HCT116 (cell line): ENCODE data around the gene SLC5A6. TPM values are rescaled to one million over a fixed set of nuclear protein-coding genes. Genes with fewer than 3 reads are reported as not detected.

ENCODE experiments used
- ATAC-seq: fragments of 200-7000 bp; cut with Tn5 transposase; 2 replicates; pipeline ENCODE4 v1.9.1; 2020; ENCODE audit warnings: mild to moderate bottlenecking, moderate library complexity
- BruUV-seq: library from RNA; stranded (reverse); fragments of 400-500 nt; replicated peaks from 2 replicates; lab custom pipeline; 2021; lab: Mats Ljungman, UMichigan
- CTCF ChIA-PET: fragments of 300-600 bp; sonication (Branson Sonifier 250); formaldehyde crosslinking; loops from one replicate; lab custom pipeline; 2021; ENCODE audit warnings: antibody characterized with exemption; lab: Charles Lee
- POLR2A ChIA-PET: fragments of 300-600, 350-600 bp; sonication (Branson Sonifier 250); formaldehyde crosslinking; loops from one replicate; lab custom pipeline; 2021; ENCODE audit warnings: antibody characterized with exemption; lab: Charles Lee
- RAD21 ChIA-PET, 2 experiments: fragments of 300-600 bp; sonication (Branson Sonifier 250); formaldehyde crosslinking; loops; one replicate each; lab custom pipeline; 2023; ENCODE audit warnings: low total read pairs in 2 of 2; ENCODE audit not compliant: uncharacterized antibody in 2 of 2, unreplicated experiment in 2 of 2, low non-redundant PET in 1 of 2; lab: Charles Lee
- DNase-seq: peaks from one replicate; pipeline ENCODE4 v3.0.0-alpha.2; 2010; ENCODE audit warnings: low read depth, low spot score
- H2AFZ ChIP-seq: fragments of 200-600 bp; shearing (Covaris generic), sonication (generic); 2 replicates; pipeline ENCODE4 v1.6.1; 2017; ENCODE audit warnings: low read depth, mixed run types, mixed read lengths, antibody characterized with exemption, low read length; ENCODE audit not compliant: poor library complexity, severe bottlenecking
- H3K27ac ChIP-seq: 2 replicates; pipeline ENCODE4 v1.5.1; 2012; ENCODE audit warnings: low read depth, low read length
- H3K27me3 ChIP-seq: fragments of 200-600 bp; sonication (generic); 2 replicates; pipeline ENCODE4 v1.6.1; 2016; ENCODE audit warnings: mixed run types, low read length, mixed read lengths; ENCODE audit not compliant: insufficient read depth
- H3K36me3 ChIP-seq, 2 experiments: fragments of 200-500 bp in 1 of 2; fragments of 200-600 bp in 1 of 2; sonication (Bioruptor generic) in 1 of 2; sonication (generic) in 1 of 2; 2 replicates each; pipeline versions ENCODE4 v1.5.1 to v1.6.1; 2014 to 2016; ENCODE audit warnings: low read length in 2 of 2, inconsistent platforms in 1 of 2, mixed read lengths in 1 of 2, mixed run types in 1 of 2; ENCODE audit not compliant: insufficient read depth in 2 of 2, control insufficient read depth in 1 of 2
- H3K4me1 ChIP-seq, 2 experiments: fragments of 200-600 bp in 1 of 2; sonication (generic) in 1 of 2; 2 replicates each; pipeline versions ENCODE4 v1.5.1 to v1.6.1; 2012 to 2017; ENCODE audit warnings: low read length in 2 of 2, inconsistent platforms in 1 of 2, mild to moderate bottlenecking in 1 of 2, mixed read lengths in 1 of 2, mixed run types in 1 of 2, moderate library complexity in 1 of 2; ENCODE audit not compliant: insufficient read depth in 2 of 2, control insufficient read depth in 1 of 2
- H3K4me2 ChIP-seq: fragments of 200-600 bp; sonication (generic); 2 replicates; pipeline ENCODE4 v1.6.1; 2017; ENCODE audit warnings: mixed run types, low read length, mixed read lengths
- H3K4me3 ChIP-seq, 2 experiments: fragments of 200-600 bp in 1 of 2; sonication (generic) in 1 of 2; replicated peaks in 1 of 2; 2 replicates each; pipeline ENCODE4 v1.5.1; 2011 to 2016; ENCODE audit warnings: low read length in 2 of 2, control low read depth in 1 of 2, low read depth in 1 of 2, mild to moderate bottlenecking in 1 of 2, mixed read lengths in 1 of 2, mixed run types in 1 of 2
- H3K79me2 ChIP-seq: fragments of 200-600 bp; sonication (generic); 2 replicates; pipeline ENCODE4 v1.6.1; 2017; ENCODE audit warnings: mild to moderate bottlenecking, mixed run types, low read length, moderate library complexity, mixed read lengths; ENCODE audit not compliant: insufficient read depth
- H3K9ac ChIP-seq: fragments of 200-600 bp; sonication (generic); 2 replicates; pipeline ENCODE4 v1.6.1; 2016; ENCODE audit warnings: low read length, mixed read lengths
- H3K9me2 ChIP-seq: fragments of 200-600 bp; sonication (generic), shearing (Covaris generic); 2 replicates; pipeline ENCODE4 v1.6.1; 2017; ENCODE audit warnings: mixed run types, mild to moderate bottlenecking, moderate library complexity; ENCODE audit not compliant: insufficient read depth
- H3K9me3 ChIP-seq, 2 experiments: fragments of 200-500 bp in 1 of 2; fragments of 200-600 bp in 1 of 2; sonication (Bioruptor generic) in 1 of 2; sonication (generic) in 1 of 2; 2 replicates each; pipeline ENCODE4 v1.6.1; 2014 to 2017; ENCODE audit warnings: low read length in 2 of 2, mixed read lengths in 2 of 2, inconsistent platforms in 1 of 2, low read depth in 1 of 2, mild to moderate bottlenecking in 1 of 2, mixed run types in 1 of 2, moderate library complexity in 1 of 2; ENCODE audit not compliant: control insufficient read depth in 1 of 2, insufficient read depth in 1 of 2
- H4K20me1 ChIP-seq: fragments of 200-600 bp; sonication (generic), shearing (Covaris generic); 2 replicates; pipeline ENCODE4 v1.6.1; 2017; ENCODE audit warnings: mixed run types, mild to moderate bottlenecking, moderate library complexity; ENCODE audit not compliant: insufficient read depth
- CTCF ChIP-seq, 3 experiments: fragments of 200-600 bp in 1 of 3; sonication (generic) in 1 of 3; IDR thresholded peaks in 2 of 3; conservative IDR thresholded peaks in 1 of 3; 2 replicates each; pipeline ENCODE4 v1.5.1; 2012 to 2017; ENCODE audit warnings: low read depth in 2 of 3, low read length in 2 of 3, antibody characterized with exemption in 1 of 3, borderline replicate concordance in 1 of 3, control low read depth in 1 of 3, mild to moderate bottlenecking in 1 of 3, mixed read lengths in 1 of 3, mixed run types in 1 of 3, moderate library complexity in 1 of 3; ENCODE audit not compliant: insufficient read depth in 1 of 3
- ELF1 ChIP-seq: IDR thresholded peaks from 2 replicates; pipeline ENCODE4 v1.6.1; 2012; ENCODE audit warnings: low read depth, borderline replicate concordance
- JUND ChIP-seq: IDR thresholded peaks from 2 replicates; pipeline ENCODE4 v1.6.1; 2012
- POLR2A ChIP-seq: IDR thresholded peaks from 2 replicates; pipeline ENCODE4 v1.7.0; 2011; ENCODE audit warnings: borderline replicate concordance; ENCODE audit not compliant: insufficient read depth, insufficient read length; ENCODE audit errors: extremely low read depth
- POLR2AphosphoS5 ChIP-seq: IDR thresholded peaks from 2 replicates; pipeline ENCODE4 v1.6.1; 2011; ENCODE audit warnings: mild to moderate bottlenecking, low read depth, low read length, moderate library complexity
- RAD21 ChIP-seq: IDR thresholded peaks from 2 replicates; pipeline ENCODE4 v1.6.1; 2012; ENCODE audit warnings: low read depth, mild to moderate bottlenecking
- TCF7L2 ChIP-seq: IDR thresholded peaks from 2 replicates; pipeline ENCODE4 v1.7.0; 2011; ENCODE audit warnings: borderline replicate concordance, inconsistent platforms; ENCODE audit not compliant: insufficient read depth, insufficient read length; ENCODE audit errors: extremely low read depth
- intact Hi-C: fragments of 100-400 bp; cut with micrococcal nuclease; formaldehyde crosslinking; loops from 2 replicates; pipeline ENCODE4 v1.10.0; 2022
- total RNA-seq: library from RNA; stranded (reverse); gene quantifications from one replicate; pipeline ENCODE4 v1.2.1, GENCODE V29; 2021; ENCODE audit not compliant: unreplicated experiment

Gene SLC5A6
- total RNA-seq, 1 experiment from 2014 or later, result 55.4 TPM

GRCh38 chr2:27191070-27191829, 20.8 kb downstream of the SLC5A6 start:
- no peak overlapping the region for H3K9ac ChIP-seq
- BruUV-seq, result no TSS peak
- no peaks in the 10 kb centered on the region for H3K9me2 ChIP-seq
- H3K4me1 ChIP-seq, result no peaks in the 10 kb centered on the region
- peak; percentile 97 for ATAC-seq
- intact Hi-C loops, result loop anchor here (1.0 to 10.0 kb wide), 2 partner anchors 93 to 226 kb away; no protein-coding TSS in a partner anchor
- H3K4me2 ChIP-seq, result no peak overlapping the region
- H3K9me3 ChIP-seq, result no peaks in the 10 kb centered on the region
- no peaks in the 10 kb centered on the region for H3K27me3 ChIP-seq
- H2AFZ ChIP-seq, result peak overlapping the region; percentile 27
- no peak overlapping the region for H3K4me3 ChIP-seq
- no peaks in the 10 kb centered on the region for H3K36me3 ChIP-seq
- TF ChIP-seq ELF1, result no peak
- peak; percentile 85 for TF ChIP-seq RAD21
- peak; percentile 71 to 87 (median 74) for TF ChIP-seq CTCF (IDR thresholded peaks at IDR 0.05 in 2 of 3, conservative IDR thresholded peaks at IDR 0.05 in 1 of 3; ENCODE audit: borderline replicate concordance in 1 of 3, insufficient read depth in 1 of 3, low read depth in 2 of 3, low read length in 2 of 3)
- TF ChIP-seq POLR2AphosphoS5, result no peak
- TF ChIP-seq TCF7L2, result no peak
- no peak for TF ChIP-seq JUND
- no peak for TF ChIP-seq POLR2A
- no peaks in the 10 kb centered on the region for H3K79me2 ChIP-seq
- ChIA-PET RAD21 (no interaction called here), POLR2A (no interaction called here), CTCF (interaction anchor here (0.6 to 1.6 kb wide), 15 partner anchors 12 to 248 kb away, joined by 3 to 9 read pairs (median 4); partner anchors contain the start of genes ATRAID and SLC5A6)
- H3K27ac ChIP-seq, result no peak overlapping the region
- H4K20me1 ChIP-seq, result no peaks in the 10 kb centered on the region
- peak; percentile 43 for DNase-seq
